ENCODE results near the gene JARID2.

Gene JARID2

GRCh38 chr6:15335916-15336315, 90.0 kb downstream of the JARID2 start:
- DNase-seq (ENCODE audit: low read depth) = no peak

- no peak for DNase-seq (ENCODE audit: low read depth)
Observed at GRCh38 chr6:15336900-15337560, 91.2 kb downstream of the JARID2 start.

- DNase-seq (ENCODE audit: low read depth) = no peak
Observed at GRCh38 chr6:15337582-15337981, 91.7 kb downstream of the JARID2 start.

GRCh38 chr6:15338476-15338875, 92.6 kb downstream of the JARID2 start:
- DNase-seq (ENCODE audit: low read depth) = no peak

GRCh38 chr6:15339081-15339480, 93.2 kb downstream of the JARID2 start:
- DNase-seq (ENCODE audit: low read depth) = no peak

- no peak for DNase-seq (ENCODE audit: low read depth)
Observed at GRCh38 chr6:15340105-15340601, 94.3 kb downstream of the JARID2 start.

- DNase-seq (ENCODE audit: low read depth) = no peak
Observed at GRCh38 chr6:15340775-15341174, 94.9 kb downstream of the JARID2 start.

GRCh38 chr6:15341311-15342001, 95.6 kb downstream of the JARID2 start:
- DNase-seq (ENCODE audit: low read depth) = no peak

GRCh38 chr6:15342114-15342513, 96.2 kb downstream of the JARID2 start:
- DNase-seq (ENCODE audit: low read depth) = no peak

- no peak for DNase-seq (ENCODE audit: low read depth)
Observed at GRCh38 chr6:15343490-15344191, 97.8 kb downstream of the JARID2 start.

- DNase-seq (ENCODE audit: low read depth) = no peak
Observed at GRCh38 chr6:15344192-15344519, 98.3 kb downstream of the JARID2 start.

- DNase-seq (ENCODE audit: low read depth) = no peak
Observed at GRCh38 chr6:15344831-15345230, 99.0 kb downstream of the JARID2 start.

- DNase-seq (ENCODE audit: low read depth) = no peak
Observed at GRCh38 chr6:15346315-15346714, 100.4 kb downstream of the JARID2 start.

- DNase-seq (ENCODE audit: low read depth) = no peak
Observed at GRCh38 chr6:15348528-15348927, 102.7 kb downstream of the JARID2 start.

GRCh38 chr6:15349379-15349778, 103.5 kb downstream of the JARID2 start:
- peak; percentile 22 for DNase-seq (ENCODE audit: low read depth)

- DNase-seq (ENCODE audit: low read depth) = no peak
Observed at GRCh38 chr6:15350386-15351083, 104.7 kb downstream of the JARID2 start.

- DNase-seq (ENCODE audit: low read depth) = peak; percentile 83
Observed at GRCh38 chr6:15351631-15352030, 105.8 kb downstream of the JARID2 start.

GRCh38 chr6:15352220-15352619, 106.4 kb downstream of the JARID2 start:
- no peak for DNase-seq (ENCODE audit: low read depth)

- DNase-seq (ENCODE audit: low read depth) = no peak
Observed at GRCh38 chr6:15352845-15353244, 107.0 kb downstream of the JARID2 start.

- DNase-seq (ENCODE audit: low read depth) = no peak
Observed at GRCh38 chr6:15355683-15356099, 109.8 kb downstream of the JARID2 start.

- no peak for DNase-seq (ENCODE audit: low read depth)
Observed at GRCh38 chr6:15356179-15356578, 110.3 kb downstream of the JARID2 start.

GRCh38 chr6:15356937-15357336, 111.1 kb downstream of the JARID2 start:
- no peak for DNase-seq (ENCODE audit: low read depth)

- DNase-seq (ENCODE audit: low read depth) = no peak
Observed at GRCh38 chr6:15357782-15358181, 111.9 kb downstream of the JARID2 start.
